Pulmonary artery endothelial cell (primary cell): ENCODE data around the gene FGF5. TPM values are rescaled to one million over a fixed set of nuclear protein-coding genes. Genes with fewer than 3 reads are reported as not detected.

Source experiments
- DNase-seq: peaks from one replicate; pipeline ENCODE4 v3.0.0-alpha.2; 2011; ENCODE audit warnings: low read depth, low spot score
- total RNA-seq: library from RNA; depleted of rRNA; stranded (reverse); fragments of >200 nt; gene quantifications from 2 replicates; pipeline ENCODE4 v1.2.3, GENCODE V29; 2014

FGF5 gene
- total RNA-seq, 1 donor from 2014 or later, result 0.53 TPM

DNA sequence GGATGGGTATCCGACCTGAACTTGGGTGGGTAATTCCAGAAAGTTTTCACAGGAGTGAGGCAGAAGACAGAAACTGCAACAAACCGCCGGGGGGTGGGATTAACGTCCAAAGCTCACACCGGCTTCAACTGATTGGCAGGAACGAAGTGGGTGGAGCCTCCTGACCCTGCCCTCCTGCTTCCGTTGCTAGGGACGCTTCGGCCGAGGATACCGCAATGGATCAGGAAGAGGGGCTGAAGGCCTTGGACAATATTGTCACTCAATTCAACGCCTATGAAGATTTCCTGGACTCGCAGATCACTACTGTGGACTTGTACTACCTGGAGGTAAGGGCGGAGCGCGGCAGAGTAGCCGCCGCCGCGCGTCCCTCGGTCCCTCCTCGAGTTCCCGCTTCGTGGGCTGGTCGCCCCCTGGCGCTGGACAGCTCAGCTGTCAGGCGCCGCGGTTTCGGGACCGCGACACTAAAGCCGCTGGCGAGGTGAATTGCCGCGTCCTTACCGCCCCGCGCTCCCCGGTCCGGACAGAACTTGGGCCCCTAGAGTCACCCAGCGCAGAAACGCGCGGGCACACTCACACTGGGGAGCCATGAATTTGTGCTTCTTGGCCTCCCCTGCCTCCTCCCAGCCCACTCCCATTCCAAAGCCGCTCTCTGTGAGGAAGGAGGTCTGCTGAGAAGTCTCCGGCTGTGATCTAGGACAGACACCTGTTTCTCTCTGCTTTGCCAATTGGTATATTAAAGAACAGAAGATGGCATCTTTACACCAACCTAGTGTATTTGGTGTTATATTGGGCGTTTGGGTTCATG, 69.3 kb downstream of the FGF5 start, which contains the start of gene CFAP299:
Gene CFAP299, plus strand, starts transcription at position 177 of the 805 bp plus-strand sequence.
- peak; percentile 20 for DNase-seq

DNA sequence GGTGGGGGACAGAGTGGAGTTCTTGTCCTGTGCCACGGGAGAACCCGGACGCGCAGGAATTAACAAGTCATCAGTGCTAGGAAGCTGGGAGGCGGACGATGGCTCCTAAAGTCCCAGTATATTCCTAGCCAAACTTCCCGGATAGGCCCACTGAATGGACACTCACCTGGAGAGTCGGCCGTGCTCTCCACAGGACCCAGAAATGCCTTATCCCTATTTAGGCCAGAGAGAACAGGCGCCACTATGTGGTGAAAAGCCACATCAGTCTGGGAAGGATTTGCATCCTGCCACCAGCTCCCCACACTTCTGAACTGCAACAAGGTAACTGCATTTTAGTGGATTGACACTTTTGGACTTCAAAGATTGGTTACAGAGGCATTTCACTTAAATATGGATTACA, 70.1 kb downstream of the FGF5 start:
- DNase-seq, result no peak

DNA sequence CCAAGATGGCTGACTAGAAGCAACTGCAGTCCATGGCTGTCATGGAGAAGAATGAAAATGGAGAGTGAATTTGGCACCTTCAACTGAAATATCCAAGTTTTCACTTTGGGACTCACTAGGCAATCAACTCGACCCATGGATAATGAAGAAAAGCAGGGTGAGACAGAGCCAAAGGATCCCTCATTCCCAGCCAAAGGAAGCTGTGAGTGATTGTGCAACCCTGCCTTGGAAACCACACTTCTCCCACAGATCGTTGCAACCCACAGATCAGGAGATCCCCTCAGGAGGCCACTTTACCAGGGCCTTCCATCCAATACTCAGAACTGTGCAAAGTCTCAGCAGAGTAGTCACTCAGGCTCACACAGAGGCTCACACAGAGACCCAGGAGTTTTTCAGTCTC, 73.6 kb downstream of the FGF5 start:
- DNase-seq, result no peak

Other genes with a start within 250 kb of the FGF5 start
- 30.3 and 42.9 TPM in 2 replicates for gene ANTXR2, start 193.4 kb upstream of the FGF5 start, total RNA-seq
- gene PRDM8, start 69.2 kb upstream of the FGF5 start, total RNA-seq, result 0.14 and 0.33 TPM in 2 replicates
- gene CFAP299, start 69.1 kb downstream of the FGF5 start, total RNA-seq, result 0.13 TPM in 1 of 2 replicates, not detected in the other